GM18511 (cell line): Measurements from ENCODE around the gene MRC2.
"Not testable (repeated sequence)": the region's sequence is repeated elsewhere in the genome, so short reads cannot be mapped to it uniquely, and the experiment has no call there.

Experiments
- ATAC-seq: cut with Tn5 transposase; IDR thresholded peaks from one replicate; pipeline ENCODE4 v1.9.1; 2021; ENCODE audit warnings: mild to moderate bottlenecking, moderate library complexity; ENCODE audit not compliant: unreplicated experiment

The MRC2 gene

DNA sequence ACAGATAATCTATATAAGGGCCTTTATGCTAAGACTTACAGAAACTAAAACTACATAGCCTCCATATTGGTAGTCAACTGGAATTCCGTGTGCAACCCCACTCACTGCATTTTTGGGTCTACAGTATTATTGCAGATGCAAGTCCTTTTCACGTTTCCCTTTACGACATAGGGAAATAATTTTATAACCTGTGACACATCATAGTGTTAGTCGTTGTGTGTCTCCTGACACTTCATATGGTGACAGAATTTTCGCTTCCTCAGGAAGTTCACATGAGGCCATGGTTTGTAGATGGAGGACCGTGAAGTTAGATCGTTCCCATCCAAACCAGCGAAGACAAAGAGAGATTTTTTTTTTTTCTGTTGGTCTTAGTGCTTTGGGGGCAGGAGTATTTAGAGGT, 15.7 kb upstream of the MRC2 start:
- peak; percentile 64 for ATAC-seq

DNA sequence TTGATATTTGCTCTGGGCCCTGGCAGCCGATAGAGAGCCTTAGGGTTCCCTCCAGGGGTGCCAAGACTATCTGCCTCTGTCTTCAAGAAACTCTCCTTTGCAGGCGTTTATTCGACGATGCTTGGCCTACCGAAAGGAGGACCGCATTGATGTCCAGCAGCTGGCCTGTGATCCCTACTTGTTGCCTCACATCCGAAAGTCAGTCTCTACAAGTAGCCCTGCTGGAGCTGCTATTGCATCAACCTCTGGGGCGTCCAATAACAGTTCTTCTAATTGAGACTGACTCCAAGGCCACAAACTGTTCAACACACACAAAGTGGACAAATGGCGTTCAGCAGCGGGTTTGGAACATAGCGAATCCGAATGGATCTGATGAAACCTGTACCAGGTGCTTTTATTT, 15.2 kb upstream of the MRC2 start:
- not testable (repeated sequence) for ATAC-seq

DNA sequence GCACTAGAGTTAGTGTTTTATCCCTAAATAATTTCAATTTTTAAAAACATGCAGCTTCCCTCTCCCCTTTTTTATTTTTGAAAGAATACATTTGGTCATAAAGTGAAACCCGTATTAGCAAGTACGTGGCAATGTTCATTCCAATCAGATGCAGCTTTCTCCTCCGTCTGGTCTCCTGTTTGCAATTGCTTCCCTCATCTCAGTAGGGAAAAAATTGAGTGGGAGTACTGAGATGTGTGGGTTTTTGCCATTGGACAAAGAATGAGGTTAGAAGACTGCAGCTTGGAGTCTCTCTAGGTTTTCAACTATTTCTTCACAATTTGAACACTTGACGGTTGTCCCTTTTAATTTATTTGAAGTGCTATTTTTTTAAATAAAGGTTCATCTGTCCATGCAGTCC, 14.4 kb upstream of the MRC2 start:
- not testable (repeated sequence) for ATAC-seq

DNA sequence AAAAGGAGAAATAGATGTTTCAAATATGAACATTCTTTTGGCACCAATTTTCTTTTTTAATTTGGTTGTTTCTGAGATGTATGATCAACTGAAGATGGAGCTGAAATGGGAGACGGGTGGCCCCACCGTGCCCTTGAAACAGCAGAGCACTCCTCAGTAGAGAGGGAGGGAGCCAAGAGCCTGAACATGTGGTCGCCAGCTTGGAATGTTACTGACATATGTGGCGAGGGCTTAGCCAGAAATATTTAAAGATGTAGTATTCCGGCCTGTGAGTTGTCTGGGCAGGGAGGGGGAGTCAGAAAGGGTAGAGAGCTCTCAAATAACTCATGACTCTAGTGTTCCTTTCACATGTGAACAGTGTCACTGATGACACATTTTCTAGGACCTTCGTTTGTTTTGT, 13.3 kb upstream of the MRC2 start:
- ATAC-seq = no peak

DNA sequence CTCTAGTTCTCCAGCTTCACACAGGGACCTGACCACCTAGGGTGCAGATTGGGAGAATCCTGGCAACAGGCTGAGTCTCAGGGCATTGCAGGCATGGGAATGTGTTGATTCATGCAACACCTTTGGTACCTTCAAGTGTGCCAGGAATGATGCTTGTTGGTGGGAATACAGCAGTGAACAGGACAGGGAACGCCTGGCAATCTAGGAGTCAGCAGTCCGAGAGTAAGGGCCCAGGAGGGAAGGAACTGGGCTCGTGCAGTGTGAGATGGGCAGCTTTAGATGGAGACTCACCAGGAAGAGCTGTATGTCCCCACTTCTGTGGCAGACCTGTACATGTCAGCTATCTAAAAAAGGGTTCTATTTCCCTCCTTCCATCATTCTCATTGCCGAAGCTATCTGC, 12.0 kb upstream of the MRC2 start:
- no peak for ATAC-seq

DNA sequence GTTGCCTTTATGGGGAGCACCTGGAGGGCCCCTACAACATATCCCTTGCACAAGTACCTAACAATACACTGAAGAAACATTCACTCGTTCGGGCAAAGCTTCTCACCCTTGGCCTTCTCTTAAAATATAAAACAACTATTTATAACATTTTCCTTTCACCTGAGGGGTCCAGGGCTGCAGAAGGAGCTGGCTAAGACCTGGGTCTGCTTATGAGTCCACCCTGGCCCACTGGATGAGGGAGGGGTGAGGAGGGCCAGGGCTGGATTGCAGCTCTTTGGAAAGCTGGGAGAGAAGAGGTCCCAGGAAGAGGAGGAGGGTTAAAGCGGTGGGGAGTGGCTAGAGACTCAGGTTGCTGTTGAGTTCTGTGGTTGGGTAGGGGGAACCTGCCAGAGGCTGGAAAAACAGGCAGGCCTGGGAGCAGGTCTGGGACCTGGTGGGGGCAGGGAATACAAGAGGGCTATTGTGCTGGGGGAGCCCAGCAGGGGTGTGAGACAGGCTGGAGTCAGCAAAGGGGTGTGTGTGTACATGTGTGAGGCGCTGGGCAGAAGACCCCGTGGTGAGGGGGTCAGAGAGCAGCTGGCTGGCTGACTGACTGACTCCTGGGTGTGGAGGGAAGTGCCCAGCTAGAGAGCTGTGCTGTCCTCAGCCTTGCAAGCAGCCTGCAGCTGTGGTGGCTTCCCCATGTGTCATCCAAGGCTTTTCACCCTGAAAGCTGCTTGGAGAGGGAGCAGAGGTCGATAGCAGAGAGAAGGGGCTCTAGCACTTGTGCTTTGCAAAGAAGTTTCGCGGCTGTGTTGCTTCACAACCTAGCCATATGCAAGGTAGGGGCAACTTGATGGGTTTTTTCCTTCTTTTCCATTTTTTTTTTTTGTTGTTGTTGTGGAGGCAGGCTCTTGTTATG, 10.2 kb upstream of the MRC2 start:
- ATAC-seq = no peak

DNA sequence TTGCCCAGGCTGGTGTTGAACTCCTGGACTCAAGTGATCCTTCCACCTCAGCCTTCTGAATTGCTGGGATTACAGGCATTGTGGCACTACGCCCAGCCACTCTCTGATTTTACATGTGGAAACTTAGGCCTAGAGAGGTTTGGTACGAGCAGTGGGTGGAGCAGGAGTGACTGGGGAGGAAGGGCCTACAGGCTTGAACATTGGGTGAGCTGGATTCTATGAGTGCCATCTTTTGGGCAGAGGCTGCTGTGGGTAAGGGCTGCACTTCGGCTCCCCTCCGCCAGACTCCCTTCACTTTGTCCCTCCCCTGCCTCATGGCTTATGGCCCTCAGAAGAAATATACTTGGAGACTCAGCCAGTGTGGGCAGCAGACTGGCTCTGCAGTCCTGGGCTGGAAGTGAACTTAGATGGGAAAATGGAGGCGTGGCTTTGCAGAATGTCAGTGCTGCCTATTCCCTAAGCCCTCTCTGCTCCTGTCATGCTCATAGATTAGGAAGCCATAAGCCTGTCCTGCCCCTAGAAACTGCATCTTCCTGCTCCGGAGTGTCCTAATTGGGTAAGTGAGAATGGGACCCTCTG, 9.5 kb upstream of the MRC2 start:
- no peak for ATAC-seq

DNA sequence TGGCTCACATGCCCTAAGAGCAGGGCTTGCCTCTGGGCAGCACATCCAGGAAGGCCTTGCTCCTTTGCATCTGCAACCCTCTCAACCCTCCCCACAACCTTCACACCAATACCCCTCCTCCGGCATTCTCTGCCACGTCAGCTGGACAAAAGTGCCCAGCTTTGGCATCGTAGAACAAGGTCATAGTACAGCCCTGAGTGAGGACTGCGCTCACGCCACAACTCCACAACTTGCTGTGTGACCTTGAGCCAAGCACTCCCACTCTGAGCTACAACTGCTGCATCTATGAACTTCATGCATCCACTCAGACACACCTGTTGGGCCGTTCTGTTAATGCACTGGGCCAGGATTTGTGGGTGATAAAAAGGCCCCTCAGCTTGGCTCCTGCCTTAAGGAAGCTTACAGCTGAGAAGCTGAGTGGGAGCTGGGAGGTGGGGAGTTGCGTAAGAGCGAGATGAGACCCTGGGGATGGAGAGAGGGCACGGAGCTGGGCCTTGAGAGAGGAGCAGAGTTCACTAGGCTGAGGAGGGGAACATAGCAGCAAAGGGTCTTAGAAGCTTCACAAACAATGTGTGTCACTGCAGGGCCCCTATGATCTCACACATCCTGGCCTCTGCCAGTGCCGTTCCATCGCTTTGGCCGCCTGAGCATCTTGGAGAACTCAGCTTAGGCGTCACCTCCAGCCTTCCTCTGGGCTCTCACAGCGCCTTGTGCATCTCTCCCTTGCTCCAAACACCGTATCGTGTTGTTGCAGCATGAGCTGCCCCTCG, 8.6 kb upstream of the MRC2 start:
- ATAC-seq = no peak

DNA sequence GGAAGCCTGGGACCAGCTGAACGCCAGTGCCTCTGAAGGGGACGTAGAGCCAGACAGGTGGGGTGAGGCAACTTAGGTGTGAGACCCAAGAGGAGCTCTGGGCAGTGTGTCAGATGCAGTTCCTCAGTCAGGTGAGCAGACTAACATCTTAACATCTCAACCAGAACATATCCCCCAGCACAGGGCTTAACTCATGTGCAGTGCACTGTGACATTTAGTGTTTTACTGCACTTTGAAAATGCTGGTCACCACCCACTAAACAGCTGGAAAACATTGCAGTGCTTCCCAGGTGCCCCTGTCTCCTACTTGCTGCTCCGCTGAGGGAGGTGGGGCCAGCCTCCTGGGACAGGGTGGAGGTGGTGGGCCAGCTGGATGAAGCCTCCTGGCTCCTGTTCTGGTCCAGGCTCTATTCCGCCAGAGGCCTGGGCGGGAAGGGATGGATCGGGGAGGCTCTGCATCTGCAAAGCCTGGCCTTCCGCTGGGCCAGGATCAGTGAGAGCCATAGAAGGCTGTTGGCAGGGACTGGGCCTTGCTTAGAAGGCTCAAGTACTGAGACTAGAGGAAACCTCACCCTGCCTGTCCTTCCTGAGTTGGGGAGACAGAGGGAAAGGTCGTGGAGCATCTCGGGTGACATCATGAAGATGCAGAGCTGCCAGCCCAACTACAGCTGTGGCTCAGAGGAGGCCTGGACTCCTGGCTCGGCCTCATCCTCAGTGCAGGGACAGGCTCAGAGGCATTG, 7.9 kb upstream of the MRC2 start:
- no peak for ATAC-seq

DNA sequence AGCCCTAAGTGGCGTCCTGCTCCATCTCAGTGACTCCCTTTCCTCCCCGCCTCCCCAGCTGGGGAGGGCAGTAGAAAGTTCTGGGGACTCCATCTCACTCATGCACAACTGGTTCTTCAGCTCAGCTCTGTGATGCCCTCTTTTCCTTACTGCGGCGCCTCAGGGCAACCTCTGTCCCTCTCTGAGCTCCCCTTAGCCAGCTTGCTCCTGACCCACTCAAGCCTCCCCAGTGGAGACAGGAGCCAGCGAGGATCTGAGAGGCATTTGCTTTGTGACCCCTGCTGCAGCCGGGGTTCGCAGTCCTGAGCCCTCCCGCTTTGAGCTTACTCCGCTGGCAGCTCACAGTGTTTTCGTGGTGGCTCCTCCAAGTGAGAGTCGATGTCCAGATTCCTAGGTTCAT, 6.2 kb upstream of the MRC2 start:
- no peak for ATAC-seq

DNA sequence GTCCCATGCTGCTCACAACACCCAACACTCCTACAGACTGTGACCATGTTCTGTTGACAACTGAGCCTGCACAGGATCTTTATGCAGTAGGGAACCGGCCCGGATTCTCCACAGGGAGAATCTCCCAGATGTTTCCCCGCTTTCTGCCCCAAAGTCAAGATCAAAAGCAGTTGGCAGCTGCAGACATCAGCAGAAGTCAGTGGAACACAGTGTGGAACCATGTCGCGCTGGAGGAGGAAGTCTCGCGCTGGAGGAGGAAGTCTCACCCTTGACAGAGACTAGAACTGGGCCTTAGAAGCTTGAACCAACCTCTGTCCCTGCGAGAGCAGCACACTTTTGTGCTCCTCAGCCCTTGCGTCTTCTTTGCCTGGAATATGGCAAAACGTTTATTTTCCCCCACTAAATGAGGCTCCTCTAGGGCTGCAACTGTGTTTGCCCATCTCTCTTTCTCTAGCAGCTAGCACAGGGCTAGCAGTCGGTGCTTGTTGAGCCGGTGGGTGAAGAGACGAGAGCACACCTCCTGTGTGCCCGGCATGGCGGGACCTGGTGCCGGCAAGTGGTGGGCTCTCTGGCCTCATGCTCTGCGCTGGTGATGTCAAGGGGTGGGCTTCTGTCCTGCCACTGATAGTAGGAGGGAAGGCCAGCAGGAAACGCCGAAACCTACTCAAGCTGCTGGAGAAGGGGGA, 2.1 kb upstream of the MRC2 start:
- ATAC-seq = no peak

DNA sequence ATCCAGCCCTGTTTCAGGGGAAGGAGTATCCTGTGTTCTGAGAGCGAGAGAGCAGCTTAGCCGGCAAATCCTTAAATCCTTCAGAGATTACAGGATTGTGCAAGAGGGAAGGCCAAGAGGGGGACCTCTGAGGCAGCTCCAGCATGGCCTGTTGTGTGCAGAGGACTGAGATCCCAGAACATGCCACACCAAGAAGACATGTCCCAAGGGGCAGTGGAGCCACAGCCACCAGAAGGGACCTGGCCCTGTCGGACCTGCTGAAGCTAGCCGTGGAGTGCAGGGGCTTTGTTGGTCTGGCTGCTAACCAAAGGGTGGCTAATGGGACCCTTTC, 1.6 kb upstream of the MRC2 start:
- ATAC-seq = no peak

DNA sequence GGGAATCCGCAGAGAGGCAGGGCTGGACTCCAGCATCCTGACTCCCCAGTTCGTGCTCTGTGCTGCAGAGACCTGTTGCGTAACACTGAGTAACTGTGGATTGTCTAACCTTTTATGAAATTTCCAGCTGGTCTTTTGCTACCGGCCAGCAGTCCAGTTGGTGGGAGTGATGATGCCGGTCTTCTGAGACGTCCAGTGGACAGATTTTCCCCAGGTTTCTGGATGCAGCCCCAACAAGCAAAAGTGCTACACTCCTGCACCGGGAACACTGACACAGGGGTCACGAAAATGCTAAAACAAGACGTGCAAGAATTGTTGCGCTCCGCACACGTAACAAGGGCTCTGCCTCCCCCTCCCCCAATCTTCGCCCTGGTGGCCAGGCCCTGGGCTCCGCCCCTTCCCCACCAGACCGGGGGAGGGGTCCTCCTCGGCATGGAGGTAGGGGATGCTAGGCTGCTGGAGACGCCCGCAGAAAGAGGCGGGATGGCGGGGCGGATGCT, 701 bp upstream of the MRC2 start:
- no peak for ATAC-seq

DNA sequence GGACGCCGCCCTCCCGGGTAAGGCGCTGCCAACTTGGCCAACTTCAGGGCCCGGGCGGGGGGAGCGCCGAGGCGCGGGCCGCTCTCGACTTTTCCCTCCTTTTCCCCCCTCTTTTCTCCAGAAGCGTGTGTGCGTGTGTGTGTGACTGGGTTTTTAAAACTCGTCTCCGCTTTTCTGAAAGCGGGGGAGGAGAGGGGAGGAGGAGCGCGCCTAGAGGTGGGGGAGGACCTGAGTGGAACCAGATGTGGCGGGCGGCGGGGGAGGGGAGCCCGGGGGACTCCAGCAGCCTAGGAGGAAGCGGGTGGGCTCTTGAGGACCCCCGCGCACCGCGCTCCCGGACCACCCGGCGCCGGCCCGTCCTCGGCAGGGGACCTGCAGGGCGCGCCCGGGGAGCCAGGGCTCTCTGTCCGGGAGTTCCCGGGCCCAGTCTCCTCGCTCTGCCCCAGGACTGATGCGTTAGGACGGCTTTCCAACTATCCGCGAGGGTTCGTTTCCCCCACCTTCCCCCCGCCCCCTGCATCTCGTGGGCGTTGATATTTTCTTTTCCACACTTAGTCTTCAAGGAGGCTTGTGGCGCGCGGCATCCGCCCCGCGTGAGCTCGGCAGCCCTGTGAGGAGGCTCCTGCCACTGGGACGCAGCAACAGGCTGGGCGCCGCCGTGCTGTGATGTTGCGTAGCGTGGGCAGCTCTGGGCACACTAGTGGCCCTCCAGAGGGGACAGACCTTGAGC, 599 bp downstream of the MRC2 start:
- ATAC-seq = no peak

DNA sequence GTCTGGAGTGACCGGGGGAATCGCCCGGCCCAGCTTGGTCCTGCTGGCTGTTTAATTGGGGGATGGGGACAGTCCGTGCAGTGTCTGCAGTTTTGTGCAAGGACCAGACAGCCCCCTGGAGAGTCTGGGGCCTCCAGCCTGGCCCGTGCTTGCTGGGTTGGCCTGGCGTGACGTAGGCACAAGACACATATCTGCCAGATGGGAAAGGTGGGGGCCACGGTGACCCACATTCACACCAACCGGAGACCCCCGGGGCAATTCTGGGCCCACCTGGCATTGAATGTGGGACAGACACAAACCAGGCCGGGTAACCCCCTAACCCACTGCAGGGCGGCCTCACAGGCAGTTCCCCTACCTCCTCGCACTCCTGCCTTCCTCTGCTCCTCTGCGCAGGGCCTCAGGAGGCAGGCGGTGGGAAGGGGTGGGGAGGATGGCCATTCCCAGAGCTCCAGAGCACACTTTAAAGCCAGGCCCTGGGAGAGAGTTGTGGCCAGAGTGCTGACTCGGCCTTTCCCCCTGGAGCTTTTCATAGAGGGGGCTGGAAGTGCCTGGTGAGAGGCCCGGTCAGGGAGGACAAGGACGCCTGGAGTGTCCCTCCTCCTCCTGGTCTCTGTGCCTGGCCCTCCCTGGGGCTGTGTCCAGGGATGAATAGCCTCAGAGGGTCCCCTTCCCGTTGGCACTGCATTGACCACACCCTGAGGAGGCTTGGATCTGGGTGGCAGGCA, 1.5 kb downstream of the MRC2 start:
- no peak for ATAC-seq

DNA sequence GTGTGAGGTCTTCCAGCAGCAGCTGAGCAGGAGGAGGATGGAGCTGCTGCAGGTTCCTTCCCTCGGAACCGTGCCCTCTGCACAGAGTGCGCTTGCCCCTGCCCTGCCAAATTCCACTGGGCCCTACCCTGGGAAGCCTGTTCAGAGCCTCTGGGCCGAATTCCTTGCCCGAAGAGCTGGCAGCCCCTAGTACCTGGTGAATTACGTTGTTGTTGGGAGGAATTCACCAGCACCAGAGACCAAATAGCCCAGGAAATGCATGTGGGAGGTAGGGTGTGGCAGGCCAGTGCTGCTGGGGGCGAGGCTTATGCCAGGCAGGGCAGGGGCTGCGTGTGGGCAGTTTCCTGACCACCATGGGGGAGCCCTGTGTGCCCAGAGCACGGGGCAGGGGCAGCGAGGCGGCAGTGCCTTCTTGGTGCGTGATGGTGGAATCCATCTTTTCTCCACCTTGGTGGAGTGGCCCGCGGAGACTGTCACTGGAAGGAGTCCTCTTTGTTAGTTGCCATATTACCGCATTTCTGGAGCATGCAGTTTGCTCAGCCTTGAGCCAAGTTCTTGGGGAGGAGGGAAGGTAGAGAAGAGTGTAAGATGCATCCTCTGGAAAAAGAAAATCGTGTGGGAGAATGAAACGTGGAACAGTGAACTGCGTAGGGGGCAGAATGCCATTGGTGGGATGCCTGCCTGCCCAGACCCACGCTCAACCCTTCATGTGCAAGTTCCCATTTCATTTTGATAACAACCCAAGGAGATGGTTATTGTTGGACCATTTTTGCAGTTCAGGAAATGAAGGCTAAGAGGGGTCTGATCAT, 2.3 kb downstream of the MRC2 start:
- no peak for ATAC-seq

DNA sequence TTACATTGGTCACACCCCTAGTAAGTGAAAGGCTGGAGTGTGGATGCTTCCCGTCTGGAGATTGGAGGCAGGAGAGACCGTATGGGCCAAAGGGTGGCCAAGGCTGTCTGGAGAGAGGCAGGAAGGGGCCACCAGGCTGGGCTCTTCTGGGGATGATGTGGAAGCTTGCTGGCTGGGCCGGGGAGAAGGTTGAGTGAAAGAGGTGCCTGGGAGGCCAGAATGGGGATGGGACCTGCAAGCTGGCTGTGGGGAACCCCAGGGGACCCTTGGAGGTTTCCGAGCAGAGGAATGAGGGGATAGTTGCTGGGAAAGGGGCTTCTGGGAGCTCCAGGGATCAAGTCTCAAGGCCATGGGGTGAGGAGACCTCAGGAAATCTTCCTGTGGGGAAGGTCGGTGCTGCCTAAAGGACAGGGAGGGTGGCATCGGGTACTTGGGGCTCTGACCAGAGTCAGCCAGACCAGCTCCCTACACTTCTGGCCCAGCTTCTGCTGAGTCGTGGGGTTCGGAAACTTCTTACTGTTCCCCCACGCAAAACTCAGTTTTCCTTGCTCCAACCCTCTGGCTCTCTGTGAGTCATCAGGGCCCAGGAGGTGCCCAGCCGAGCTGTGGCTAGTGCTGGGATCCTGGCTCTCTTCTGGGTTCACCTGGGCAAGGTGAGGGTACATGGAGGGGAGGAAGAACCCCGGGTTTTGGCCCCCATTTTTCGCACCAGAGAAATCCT, 3.1 kb downstream of the MRC2 start:
- ATAC-seq = no peak
